Nephron (organoid): ENCODE data around the gene POLR2A.

ENCODE experiments used
- H3K27ac Mint-ChIP-seq, 3 experiments: 2 replicates each; pipeline ENCODE4 v1.8.0; 2020; ENCODE audit warnings: mixed read lengths in 3 of 3, mild to moderate bottlenecking in 2 of 3, moderate library complexity in 1 of 3
- H3K27me3 Mint-ChIP-seq: 2 replicates; pipeline ENCODE4 v1.8.0; 2021; ENCODE audit warnings: low read depth, mild to moderate bottlenecking, moderate library complexity, mixed read lengths
- H3K36me3 Mint-ChIP-seq: 2 replicates; pipeline ENCODE4 v1.8.0; 2020; ENCODE audit warnings: low read depth, mixed read lengths
- H3K4me1 Mint-ChIP-seq: 2 replicates; pipeline ENCODE4 v1.8.0; 2020; ENCODE audit warnings: mixed read lengths
- H3K4me3 Mint-ChIP-seq, 3 experiments: 2 replicates each; pipeline ENCODE4 v1.8.0; 2020; ENCODE audit warnings: mild to moderate bottlenecking in 3 of 3, mixed read lengths in 3 of 3, moderate library complexity in 2 of 3
- H3K9me3 Mint-ChIP-seq: 2 replicates; pipeline ENCODE4 v1.8.0; 2020; ENCODE audit warnings: mixed read lengths
- TF ChIP-seq, protein P1 (sequence below), 3 experiments: fragments of 200-600 bp; sonication (generic); IDR thresholded peaks; one replicate each; pipeline ENCODE4 v1.5.0; 2021; ENCODE audit warnings: antibody characterized with exemption in 3 of 3; ENCODE audit not compliant: unreplicated experiment in 3 of 3

Gene POLR2A

GRCh38 chr17:7484067-7484918 lies at the start of gene POLR2A:
Gene POLR2A, plus strand, starts transcription at chr17:7484366.
- TF ChIP-seq, protein P1, sequence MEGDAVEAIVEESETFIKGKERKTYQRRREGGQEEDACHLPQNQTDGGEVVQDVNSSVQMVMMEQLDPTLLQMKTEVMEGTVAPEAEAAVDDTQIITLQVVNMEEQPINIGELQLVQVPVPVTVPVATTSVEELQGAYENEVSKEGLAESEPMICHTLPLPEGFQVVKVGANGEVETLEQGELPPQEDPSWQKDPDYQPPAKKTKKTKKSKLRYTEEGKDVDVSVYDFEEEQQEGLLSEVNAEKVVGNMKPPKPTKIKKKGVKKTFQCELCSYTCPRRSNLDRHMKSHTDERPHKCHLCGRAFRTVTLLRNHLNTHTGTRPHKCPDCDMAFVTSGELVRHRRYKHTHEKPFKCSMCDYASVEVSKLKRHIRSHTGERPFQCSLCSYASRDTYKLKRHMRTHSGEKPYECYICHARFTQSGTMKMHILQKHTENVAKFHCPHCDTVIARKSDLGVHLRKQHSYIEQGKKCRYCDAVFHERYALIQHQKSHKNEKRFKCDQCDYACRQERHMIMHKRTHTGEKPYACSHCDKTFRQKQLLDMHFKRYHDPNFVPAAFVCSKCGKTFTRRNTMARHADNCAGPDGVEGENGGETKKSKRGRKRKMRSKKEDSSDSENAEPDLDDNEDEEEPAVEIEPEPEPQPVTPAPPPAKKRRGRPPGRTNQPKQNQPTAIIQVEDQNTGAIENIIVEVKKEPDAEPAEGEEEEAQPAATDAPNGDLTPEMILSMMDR (IDR thresholded peaks at IDR 0.05; ENCODE audit: unreplicated experiment in 3 of 3): no peak
- Mint-ChIP-seq H3K36me3 (peaks cover 21% of the 10 kb centered on the region), H3K4me1 (peaks cover 73% of the 10 kb centered on the region), H3K27ac (peak within 1 kb of the TSS; percentile 100), H3K27me3 (no peaks in the 10 kb centered on the region), H3K4me3 (peak within 1 kb of the TSS; percentile 93 to 98 (median 97)), H3K9me3 (no peaks in the 10 kb centered on the region)

DNA sequence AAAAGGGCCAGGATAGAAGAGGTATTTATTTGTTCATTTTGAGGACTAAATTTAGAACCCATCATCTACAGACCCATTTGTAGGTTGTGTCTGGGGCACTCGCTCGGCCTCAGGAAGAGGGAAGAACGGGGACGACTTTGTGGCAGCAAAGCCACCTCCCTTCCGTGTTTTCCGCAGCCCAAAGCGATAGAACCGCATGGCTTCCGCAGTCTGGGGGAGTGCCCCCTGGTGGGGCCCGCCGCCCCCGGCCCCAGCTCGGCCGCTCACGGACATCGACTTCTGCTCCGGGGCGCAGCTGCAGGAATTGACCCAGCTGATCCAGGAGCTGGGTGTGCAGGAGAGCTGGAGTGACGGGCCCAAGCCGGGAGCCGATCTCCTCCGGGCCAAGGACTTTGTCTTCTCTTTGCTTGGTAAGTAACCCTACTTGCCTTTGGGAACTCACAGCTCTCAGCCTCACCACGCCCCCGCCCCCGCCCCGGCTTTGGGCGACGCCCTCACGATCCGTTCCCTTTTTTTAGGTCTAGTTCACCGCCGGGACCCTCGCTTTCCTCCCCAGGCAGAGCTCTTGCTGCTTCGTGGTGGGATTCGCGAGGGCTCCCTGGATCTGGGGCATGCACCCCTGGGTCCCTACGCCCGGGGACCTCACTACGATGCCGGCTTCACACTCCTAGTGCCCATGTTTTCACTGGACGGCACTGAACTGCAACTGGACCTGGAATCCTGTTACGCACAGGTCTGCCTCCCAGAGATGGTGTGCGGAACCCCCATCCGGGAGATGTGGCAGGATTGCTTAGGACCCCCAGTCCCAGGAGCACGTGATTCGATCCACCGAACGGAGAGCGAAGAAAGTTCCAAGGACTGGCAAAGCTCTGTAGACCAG lies 48.2 kb upstream of the POLR2A start:
- Mint-ChIP-seq H3K27ac (peak overlapping the region; percentile 78 to 91 (median 88)), H3K36me3 (no peaks in the 10 kb centered on the region)

GRCh38 chr17:7436556-7437368 lies 47.4 kb upstream of the POLR2A start:
- TF ChIP-seq, protein P1 (IDR thresholded peaks at IDR 0.05; ENCODE audit: unreplicated experiment in 3 of 3): peak; percentile 70 to 91 (median 72)
- peak overlapping the region; percentile 87 to 92 (median 91) for H3K4me3 Mint-ChIP-seq
- peaks cover 42% of the 10 kb centered on the region for H3K4me1 Mint-ChIP-seq
- H3K27ac Mint-ChIP-seq: peak overlapping the region in 2 of 3 experiments; percentile 53 to 85
- peaks cover 22% of the 10 kb centered on the region for H3K27me3 Mint-ChIP-seq
- no peaks in the 10 kb centered on the region for H3K36me3 Mint-ChIP-seq
- no peaks in the 10 kb centered on the region for H3K9me3 Mint-ChIP-seq

More for the DNA sequence above, 48.2 kb upstream of the POLR2A start:
- H3K27me3 Mint-ChIP-seq: peaks cover 22% of the 10 kb centered on the region
- TF ChIP-seq, protein P1 (IDR thresholded peaks at IDR 0.05; ENCODE audit: unreplicated experiment in 3 of 3): peak in 1 of 3 experiments; percentile 12
- H3K4me3 Mint-ChIP-seq: peak overlapping the region; percentile 87 to 92 (median 91)
- H3K9me3 Mint-ChIP-seq: no peaks in the 10 kb centered on the region
- H3K4me1 Mint-ChIP-seq: peaks cover 33% of the 10 kb centered on the region

DNA sequence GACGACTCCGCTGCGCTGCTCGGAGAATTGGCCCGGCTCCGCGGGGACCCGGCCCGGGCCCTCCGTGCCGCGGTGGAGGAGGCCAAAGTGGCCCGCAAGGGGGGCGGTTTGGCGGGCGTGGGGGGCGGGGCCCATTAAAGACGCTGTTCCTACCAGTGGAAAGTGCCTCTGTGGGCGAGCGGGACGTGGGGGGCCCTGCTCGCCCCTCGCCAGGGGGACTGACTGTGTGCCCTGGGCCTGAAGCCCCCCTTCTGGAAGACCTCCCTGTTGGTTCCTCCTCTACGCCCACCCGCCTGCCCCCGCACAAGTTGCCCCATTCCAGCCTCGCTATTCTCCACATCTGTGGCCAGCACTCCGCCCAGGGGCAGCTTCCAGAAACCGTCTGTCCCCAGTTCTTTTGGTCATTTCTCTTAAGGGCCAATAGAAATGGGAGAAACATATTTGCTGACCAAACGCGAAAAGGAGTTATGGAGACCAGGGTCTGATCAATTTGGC lies 46.8 kb upstream of the POLR2A start:
- Mint-ChIP-seq H3K4me1 (peaks cover 48% of the 10 kb centered on the region), H3K27ac (peak overlapping the region; percentile 89 to 97 (median 90)), H3K36me3 (no peaks in the 10 kb centered on the region), H3K27me3 (peaks cover 22% of the 10 kb centered on the region), H3K9me3 (no peaks in the 10 kb centered on the region), H3K4me3 (peak overlapping the region; percentile 87 to 92 (median 91))
- TF ChIP-seq, protein P1 (IDR thresholded peaks at IDR 0.05; ENCODE audit: unreplicated experiment in 3 of 3): no peak

- Mint-ChIP-seq H3K4me3 (peak overlapping the region; percentile 87 to 92 (median 91)), H3K27me3 (peaks cover 22% of the 10 kb centered on the region), H3K36me3 (no peaks in the 10 kb centered on the region), H3K4me1 (peaks cover 51% of the 10 kb centered on the region), H3K9me3 (no peaks in the 10 kb centered on the region), H3K27ac (peak overlapping the region; percentile 89 to 97 (median 90))
- TF ChIP-seq, protein P1 (IDR thresholded peaks at IDR 0.05; ENCODE audit: unreplicated experiment in 3 of 3): no peak
Observed at GRCh38 chr17:7437950-7438614, 46.1 kb upstream of the POLR2A start.
